DMS114 treated with DMSO at 0.1 percent for 48 hours (cell line): ENCODE results near the gene AUTS2.
A peak's percentile ranks its signal among the peaks of the same experiment; 100 is the strongest.

Experiments used
- DNase-seq: peaks from one replicate; lab custom pipeline; 2025; ENCODE audit not compliant: unreplicated experiment; lab: John Stamatoyannopoulos, UW

Gene AUTS2

DNA sequence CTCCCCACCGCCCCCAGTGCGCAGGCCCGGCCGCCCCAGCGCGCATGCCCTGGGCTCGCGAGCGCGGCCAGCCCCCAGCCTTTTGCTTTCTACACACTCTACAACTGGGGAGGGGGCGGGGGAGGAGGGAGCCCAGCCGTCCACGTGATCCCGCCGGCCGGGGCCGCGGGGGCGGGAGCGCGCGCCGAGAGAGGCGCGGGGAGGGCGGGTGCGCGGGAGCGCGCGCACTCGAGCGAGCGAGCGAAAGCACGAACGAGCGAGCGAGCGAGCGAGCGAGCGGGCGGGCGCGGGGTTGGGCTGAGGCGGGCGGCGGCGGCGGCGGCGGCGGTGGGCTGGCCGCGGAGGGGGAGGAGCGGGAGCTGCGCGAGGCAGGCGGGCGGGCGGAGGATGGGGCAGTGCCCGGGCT lies at the start of gene AUTS2:
AUTS2 (plus strand) TSS at position 395 of the 406 bp plus-strand sequence. CDS start 1,179 bp downstream, outside the sequence.
- peak; percentile 73 for DNase-seq

DNA sequence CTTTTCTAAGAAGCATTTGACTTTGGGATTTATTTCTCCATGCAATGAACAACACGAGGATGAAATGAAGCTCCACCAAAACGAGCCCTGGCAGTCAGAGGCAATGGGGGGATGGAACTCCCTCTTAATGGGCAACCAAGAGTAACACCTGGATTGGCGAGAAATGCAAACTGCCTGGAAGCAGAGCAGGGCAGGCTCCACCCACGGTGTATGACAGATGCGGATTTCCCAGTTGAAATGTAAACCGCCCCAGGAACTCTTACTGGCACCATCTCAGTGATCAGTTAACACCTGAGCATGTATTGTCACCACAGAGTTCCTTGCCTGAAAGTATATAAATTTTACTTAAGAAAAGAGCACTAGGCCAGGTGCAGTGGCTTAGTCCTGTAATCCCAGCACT lies 47.3 kb upstream of the AUTS2 start:
- no peak for DNase-seq

DNA sequence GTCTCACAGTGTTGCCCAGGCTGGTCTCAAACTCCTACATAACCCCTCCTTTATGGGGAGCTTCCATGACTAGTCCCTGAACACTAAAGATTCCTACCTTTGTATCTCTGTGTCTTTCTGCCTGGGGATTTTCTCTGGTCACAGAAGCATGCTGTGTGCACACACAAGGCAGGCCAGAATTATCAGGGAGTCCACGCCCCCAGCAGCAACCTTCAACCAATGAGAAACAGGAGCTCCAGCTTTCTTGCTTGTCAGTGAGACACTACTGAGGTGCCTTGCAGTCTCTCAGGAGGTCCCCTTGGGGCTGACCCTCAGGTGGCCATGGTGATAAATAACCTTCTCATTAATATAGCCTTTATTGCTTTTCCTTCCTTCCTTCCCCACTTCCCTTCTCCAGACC lies 45.1 kb upstream of the AUTS2 start:
- DNase-seq, result no peak

DNA sequence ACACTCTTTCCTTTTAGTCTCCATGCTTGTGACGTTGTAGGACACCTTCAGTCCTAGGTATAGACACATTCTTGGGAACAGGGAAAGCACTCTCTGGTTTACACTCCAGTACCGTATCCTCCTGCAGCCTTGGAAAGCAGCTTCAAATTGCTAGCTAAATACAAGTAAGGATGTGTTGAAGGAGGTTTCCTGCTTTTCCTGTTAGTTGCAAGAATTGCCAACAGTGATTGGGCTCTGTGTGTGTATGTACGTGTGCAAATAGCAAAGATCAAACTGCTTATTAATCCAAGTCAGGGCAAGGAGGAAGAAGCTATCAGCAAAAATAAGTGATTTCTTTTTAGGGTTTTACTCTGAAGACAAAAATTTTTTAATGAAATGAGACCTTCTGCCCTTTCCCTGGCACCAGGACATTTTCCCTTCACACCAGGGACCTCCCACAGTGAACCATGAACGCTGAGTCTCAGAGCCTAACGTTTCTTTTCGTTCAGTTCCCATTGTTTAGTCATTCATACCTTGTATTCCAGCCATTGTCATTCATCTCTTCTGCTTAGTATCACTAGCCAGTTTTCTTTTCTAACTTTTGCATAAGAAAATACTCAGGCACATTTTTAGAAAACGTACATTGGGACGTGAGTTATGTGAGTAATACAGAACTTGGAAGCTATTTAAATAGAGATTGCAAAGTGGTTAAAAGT lies 36.9 kb upstream of the AUTS2 start:
- no peak for DNase-seq

DNA sequence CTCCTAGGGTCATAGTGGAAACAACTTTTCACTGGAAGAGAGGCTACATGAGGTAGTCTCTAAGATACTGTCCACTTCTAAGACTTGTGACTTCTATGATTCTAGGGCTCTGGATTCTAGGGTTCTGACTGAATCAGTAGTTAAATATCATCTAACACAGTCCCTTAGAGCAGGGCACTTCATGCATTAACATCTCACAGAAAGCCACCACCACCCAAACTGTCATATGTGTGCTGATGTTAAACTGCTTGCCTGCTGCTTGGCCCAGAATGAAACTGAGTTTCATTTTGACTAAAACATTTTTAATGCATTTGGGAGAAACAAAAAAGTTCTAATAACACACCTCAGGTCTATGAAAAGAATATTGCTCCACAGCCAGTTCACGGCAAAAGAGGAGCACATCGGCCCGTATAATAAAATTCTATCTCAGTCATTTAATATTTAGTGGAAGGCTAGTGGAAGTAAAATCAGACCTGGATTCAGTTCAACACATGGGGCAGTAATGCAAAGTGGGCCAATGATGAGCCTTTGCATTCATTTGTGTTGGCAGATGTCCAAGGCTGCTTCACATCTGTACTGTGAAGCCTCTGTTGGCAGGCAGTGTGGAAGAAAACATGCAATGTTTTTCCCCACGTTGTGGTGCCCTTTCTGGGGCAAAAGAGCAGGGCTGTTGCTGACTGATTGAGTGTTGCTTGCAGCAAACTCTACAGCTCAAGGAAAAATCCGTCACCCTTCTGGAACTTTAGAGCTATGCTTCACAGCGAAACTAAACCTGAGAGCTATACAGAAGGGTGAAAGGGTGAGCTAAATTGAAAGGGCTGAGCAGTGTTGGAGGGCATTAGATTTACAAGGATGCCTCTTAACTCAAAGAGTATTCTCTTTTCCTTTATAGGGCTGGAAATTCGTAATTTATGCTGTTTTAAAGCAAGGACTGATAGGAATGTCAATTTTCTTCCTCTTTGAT lies 33.5 kb upstream of the AUTS2 start:
- no peak for DNase-seq

DNA sequence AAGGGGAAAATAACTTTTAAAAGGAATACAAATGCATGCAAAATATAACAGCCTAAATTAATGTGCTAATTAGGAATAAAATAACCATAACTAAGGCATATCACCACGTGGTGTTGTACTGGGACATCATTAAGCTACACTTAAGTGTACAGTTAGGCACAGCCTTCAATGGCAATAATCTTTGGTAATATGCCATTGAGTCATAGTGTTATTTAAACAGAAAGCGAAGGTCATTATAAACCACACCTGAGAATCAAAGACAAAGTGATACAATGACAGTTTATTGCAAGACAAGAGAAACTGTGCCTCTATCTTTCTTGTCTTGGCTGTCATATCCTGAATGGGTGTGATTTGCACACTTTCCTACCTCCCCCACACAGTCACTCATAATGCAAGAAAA lies 30.5 kb upstream of the AUTS2 start:
- DNase-seq, result no peak

DNA sequence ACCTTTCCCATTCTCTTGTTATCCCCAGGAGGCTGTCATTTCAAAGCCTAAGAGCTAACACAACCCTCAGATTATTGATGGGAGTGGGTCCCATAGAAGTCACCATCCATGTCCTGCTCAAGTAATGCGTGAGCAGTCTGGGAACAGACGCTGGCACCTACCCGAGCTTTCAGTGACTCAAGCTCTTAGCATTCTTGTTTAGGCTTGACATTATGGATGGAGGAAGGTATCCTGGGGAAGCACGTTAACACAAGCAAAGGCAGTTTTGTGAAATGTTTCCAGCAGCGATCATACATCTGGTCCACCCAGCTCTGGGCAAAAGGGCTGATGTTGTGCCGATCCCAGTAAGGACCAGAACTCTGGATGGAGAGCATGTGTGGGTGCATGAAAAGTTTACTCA lies 30.0 kb upstream of the AUTS2 start:
- DNase-seq, result no peak

DNA sequence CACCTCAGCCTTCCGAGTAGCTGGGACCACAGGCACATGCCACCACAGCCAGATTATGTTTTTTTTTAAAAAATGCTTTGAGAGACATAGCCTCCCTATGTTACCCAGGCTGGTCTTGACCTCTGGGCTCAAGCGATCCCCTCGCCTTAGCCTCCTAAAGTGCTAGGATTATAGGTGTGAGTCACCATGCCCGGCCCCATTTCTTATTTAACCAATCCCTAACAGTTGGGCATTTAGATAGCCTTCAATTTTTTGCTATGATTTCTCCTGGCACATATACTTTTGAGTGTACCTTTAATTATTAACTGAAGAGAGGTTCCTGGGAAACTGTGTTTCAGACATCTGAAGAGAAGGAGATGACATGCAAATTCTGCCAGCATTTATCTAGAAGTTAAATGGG lies 22.6 kb upstream of the AUTS2 start:
- no peak for DNase-seq

DNA sequence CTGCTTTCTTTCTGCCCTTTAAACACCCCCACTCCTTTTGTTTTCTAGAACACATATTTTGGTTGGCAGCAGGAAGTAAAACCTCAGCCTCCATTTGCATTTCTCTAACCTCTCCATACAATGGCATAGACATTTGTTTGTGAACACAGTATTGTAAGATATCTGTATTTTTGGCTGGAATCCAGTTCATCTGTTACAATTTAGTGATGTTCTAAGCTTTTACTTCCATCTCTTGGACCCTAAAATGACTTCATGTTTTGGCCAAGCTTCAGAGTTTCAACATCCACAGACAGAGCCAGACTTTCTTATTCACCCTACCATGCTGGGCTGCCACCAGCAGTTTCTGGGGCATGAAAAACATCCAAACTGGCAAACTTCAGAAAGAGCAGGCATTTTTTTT lies 21.1 kb upstream of the AUTS2 start:
- no peak for DNase-seq

DNA sequence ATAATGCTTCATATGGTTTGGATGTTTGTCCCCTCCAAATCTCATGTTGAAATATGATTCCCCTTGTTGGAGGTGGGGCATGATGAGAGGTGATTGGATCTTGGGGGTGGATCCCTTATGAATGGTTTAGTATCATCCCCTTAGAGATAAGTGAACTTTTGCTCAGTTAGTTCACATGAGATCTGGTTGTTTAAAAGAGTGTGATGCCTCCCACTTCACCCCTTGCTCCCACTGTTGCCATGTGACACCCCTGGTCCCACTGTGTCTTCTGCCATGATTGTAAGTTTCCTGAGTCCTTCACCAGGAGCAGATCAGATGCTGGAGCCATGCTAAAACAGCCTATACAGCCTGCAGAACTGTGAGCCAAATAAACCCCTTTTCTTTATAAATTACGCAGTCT lies 13.1 kb upstream of the AUTS2 start:
- no peak for DNase-seq

DNA sequence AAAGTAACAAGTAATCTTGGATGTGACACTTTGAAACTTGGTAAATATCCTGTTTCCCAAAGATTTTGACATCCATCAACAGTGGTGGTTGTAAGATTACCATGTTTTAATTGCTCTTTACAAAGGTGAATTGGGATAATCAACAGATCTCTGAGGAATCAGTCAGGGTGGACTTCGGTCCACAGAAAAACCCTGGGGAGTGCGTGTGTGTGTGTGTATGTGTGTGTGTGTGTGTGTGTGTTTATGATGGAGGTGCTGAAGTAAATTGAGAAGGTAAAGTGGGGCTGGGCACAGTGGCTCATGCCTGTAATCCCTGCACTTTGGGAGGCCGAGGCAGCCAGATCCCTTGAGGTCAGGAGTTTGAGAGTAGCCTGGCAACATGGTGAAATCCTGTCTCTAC lies 12.0 kb upstream of the AUTS2 start:
- no peak for DNase-seq

DNA sequence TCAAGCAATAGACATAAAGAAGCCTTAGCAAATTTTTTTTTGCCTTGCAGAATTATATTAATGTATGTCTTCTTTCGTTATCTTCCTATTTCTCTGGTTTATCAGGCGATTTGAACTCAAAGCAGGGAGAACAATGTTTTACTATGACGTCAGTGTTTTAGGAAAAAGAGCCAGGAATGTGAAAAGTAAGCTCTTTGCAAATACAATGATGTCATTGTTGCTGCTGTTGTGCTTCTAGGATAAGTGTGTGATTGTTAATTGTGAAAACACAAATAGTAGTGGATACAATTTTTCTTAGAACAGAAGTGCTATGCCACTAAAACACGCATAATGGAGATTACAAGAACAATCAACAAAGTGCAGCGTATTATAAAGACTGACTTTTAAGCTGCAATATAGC lies 9.5 kb upstream of the AUTS2 start:
- no peak for DNase-seq

DNA sequence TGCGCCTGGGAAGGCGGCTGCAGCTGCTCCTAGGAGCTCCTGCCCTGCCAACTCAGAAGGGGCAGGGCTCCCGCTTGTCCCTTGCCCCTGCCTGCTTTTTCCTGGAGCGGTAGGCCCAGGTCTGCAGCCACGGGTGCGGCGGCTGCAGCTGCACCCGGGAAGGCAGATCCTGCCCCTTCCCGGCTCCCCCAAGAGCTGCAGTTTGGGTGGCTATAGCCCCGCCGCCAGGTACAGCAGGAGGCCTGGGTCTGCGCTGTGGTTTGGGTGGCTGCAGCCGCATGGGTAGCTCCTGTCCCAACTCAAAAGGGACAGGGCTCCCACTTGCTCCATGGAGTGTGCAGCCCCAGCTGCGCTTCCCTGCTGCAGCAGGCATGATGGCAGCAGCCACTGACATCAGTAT lies 6.5 kb upstream of the AUTS2 start:
- DNase-seq, result no peak

DNA sequence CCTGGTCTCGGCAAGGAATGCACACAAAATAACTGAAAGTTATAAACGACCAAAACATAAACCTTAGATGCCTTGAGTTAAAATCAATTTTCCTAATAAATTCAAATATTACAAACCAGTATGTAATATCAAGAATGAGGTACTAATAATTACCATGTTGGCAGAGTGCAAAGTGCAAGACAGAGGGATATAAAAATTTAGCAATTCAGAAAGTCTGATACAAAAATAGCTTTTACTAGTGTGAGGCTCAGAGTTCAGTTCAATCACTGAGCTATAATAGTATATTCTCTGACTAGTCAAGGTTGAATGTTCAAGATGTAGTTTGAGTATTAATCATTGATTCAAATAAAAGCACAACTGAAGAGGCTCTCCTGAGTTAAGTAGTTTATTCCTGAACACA lies 4.8 kb upstream of the AUTS2 start:
- DNase-seq, result no peak

DNA sequence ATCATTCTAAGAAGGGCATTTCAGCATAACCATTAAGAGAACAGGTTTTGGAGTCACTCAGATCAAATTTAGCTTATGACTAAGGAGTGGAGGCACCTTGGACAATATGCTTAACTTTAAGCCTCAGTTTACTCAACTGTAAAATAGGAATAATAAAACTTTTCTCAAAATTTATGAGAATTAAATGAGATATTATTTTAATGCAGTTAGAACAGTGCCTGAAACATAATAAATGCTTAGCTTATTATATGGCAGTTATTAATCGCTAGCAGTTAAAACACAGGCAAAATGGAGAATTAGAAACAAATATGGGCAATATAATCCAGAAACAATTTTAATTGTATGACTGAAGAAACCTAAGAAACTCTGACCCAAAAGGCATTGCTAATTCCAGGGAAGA lies 2.9 kb upstream of the AUTS2 start:
- DNase-seq, result no peak

DNA sequence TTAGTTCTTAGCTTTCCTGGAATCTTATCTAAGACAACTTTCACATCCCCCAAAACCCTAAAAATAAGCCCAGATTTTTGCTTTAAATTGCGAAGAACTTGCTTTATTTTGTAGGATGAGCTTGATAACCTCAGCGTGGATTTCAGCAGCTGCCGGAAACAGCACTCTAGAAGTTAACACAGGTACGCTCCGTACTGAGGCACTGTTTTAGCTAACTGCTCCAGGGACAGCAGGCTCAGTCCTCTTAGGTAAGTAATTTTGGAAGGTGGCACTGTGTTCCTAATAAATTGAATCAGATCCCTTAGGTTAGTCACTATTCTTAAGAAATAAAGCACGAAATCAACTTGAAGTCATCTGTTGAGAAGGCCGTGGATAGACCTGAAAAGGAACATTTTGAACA lies 2.2 kb upstream of the AUTS2 start:
- no peak for DNase-seq

DNA sequence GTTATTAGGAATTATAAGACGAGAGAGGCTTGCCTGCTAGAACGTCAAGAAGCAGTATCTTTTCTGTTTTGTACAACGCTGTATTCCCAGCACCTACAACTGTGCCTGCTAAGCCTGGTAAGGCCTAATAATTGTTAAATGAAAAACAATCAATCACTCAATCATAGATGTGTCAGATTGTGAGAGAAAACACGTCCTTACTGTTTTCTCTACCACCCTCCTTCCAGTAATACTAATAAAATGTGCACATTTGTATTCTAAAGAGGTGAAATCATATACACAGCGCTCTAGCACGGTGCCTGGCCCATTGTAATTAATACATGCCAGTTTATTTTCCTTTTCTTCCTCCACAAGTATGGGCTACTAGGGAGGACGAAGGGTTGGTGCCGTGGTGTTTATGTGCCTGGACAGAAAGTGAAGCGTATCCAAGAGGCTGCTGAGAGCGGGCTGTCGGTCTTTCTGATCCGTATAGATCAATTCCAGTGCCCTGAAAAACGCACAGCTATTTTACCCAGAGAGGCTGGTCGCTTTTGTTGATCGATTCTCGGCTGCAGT lies 1.5 kb upstream of the AUTS2 start:
- DNase-seq, result no peak

DNA sequence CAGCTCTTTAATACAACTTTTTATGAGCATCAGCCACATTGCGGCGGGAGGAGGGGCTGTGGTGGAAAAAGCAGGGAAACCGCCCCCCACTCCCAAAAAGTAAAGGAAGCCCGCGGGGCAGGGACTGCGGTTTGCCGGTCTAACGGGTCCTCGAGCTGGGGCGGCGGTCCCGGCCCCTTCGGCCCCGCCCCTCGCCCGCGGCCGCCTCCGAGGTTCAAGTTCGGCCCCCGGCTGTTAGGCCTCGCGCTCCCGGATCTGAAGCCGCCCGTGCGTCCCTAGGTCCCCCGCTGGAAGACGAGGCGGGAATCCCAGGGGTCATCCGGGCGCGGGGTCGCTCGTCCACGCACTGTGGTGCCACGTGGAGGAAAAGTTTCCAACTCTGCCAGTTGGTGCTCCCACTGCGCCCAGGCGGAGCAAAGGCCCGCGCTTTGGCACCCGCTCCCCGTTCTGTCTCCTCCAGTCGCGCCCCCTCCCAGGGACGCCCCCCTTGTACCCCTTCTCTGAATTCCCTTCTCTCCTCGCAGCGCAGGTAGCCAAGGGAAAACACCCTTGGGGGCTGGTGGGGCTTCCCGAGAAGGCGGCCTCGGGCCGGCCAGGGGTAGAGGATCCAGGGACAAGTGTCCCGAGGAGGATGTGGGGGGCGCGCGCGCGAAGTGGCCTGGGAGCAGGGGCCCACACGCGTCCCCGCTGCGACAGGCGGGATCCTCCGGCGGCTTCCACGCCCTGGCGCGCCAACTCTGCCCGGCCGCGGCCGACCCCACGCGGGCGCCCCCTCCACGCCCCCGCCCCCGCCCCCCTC lies 798 bp upstream of the AUTS2 start:
- no peak for DNase-seq

DNA sequence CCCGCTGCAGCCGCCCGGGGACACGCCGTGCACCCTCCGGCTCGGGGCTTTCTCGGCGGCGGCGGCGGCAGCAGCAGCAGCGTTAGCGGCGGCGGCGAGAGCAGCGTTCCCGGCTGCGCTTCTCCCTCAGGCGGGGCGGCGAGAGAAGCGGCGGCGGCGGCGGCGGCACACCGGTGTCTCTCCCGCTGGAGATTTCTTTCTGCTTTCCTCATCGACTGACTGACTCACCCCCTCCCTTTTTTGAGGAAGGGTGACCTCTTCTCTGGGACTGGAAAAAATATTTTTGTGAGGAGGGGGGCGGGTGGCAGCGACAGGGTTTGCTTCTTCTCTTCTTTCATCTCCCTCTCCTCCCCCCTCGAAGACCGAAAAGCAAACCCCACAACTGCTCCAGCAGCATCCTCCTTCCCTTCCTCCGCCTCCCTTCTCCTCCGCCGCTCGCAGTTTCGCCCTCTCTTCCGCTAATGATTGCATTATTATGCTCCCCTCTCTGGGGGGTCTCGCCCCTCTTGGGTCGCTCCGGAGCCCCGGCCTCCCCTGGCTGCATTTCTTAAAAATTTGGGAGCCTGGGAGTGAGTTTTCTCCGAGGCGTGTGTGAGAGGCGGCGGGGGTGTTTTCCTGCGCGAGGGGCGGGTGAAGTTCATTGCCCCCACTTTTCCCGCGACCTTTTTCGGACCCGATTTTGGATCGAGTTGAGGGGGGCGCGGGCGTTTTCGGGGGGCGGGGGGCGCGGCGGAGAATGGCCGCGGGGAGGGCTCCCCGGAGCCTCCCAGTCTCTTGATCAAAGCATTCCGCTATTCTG lies 411 bp downstream of the AUTS2 start:
- no peak for DNase-seq

DNA sequence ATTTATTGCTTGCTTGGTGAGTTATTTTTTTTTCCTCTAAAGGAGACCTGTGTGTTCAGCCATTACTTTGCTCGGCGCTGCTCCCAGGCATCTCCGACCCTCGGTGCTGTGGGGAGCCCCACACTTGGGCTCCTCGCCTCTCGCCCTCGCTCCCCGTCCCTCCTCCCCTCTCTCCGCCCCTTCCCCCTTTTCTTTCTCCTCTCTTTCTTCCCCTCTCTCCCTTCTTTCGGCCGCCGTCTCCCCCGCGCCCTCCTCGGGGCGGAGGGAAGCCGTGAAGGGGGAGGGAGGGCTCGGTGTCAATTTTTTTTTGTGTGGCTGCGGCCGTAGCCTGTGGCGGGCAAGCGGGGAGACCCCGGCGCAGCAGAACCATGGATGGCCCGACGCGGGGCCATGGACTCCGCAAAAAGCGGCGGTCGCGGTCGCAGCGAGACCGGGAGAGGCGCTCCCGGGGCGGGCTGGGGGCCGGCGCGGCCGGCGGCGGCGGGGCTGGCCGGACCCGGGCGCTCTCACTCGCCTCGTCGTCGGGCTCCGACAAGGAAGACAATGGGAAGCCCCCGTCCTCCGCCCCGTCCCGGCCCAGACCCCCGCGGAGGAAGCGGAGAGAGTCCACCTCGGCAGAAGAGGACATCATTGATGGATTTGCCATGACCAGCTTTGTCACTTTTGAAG lies 1.1 kb downstream of the AUTS2 start:
- no peak for DNase-seq
